Omental fat pad (tissue), 4 donors: ENCODE data around the gene TRMO. TPM values are rescaled to one million over a fixed set of nuclear protein-coding genes. Genes with fewer than 3 reads are reported as not detected.
A peak's percentile ranks its signal among the peaks of the same experiment; 100 is the strongest.

Experiments
- ATAC-seq: fragments of 150-250 bp; one replicate; pipeline ENCODE4 v1.9.1; 2016; ENCODE audit warnings: mild to moderate bottlenecking, moderate library complexity; ENCODE audit not compliant: low FRiP score
- DNase-seq: peaks from one replicate; pipeline ENCODE4 v3.0.0-alpha.2; 2019; ENCODE audit warnings: low spot score
- total RNA-seq, 4 donors: library from RNA; depleted of rRNA; stranded (reverse); fragments of >200 nt; gene quantifications; one replicate each; pipeline ENCODE4 v1.1.0, GENCODE V29; 2016
- TF ChIP-seq, protein P1 (sequence below), 3 donors: fragments of 450-650 bp; IDR thresholded peaks; one replicate each; pipeline ENCODE4 v1.5.1; 2016 to 2017; ENCODE audit warnings: antibody characterized with exemption in 3 of 3, mild to moderate bottlenecking in 3 of 3, moderate library complexity in 2 of 3

TRMO gene
- total RNA-seq, 4 donors from 2014 or later: 22.3 to 31.2 (median 24.3) TPM

DNA sequence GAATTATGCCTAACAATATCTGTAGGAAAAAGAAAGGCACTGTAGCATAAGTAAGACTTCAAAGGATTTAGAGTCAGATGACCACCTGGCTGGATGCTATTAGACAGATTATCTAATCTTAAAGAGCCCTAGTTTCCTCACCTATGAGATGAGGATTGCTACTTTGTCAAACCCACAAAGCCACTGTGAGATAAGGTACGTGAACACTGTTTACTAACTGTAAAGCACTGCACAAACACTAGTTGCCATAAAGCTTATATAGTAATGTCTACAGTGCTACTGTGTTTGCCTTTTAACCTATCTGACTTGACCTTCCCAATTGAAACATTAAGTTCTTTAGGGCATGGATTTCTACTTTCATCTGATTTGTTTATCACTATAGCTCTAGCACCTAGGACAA lies 10.3 kb downstream of the TRMO start:
- no peak for DNase-seq
- TF ChIP-seq, protein P1, sequence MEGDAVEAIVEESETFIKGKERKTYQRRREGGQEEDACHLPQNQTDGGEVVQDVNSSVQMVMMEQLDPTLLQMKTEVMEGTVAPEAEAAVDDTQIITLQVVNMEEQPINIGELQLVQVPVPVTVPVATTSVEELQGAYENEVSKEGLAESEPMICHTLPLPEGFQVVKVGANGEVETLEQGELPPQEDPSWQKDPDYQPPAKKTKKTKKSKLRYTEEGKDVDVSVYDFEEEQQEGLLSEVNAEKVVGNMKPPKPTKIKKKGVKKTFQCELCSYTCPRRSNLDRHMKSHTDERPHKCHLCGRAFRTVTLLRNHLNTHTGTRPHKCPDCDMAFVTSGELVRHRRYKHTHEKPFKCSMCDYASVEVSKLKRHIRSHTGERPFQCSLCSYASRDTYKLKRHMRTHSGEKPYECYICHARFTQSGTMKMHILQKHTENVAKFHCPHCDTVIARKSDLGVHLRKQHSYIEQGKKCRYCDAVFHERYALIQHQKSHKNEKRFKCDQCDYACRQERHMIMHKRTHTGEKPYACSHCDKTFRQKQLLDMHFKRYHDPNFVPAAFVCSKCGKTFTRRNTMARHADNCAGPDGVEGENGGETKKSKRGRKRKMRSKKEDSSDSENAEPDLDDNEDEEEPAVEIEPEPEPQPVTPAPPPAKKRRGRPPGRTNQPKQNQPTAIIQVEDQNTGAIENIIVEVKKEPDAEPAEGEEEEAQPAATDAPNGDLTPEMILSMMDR (IDR thresholded peaks at IDR 0.05): no peak
- ATAC-seq: no peak

DNA sequence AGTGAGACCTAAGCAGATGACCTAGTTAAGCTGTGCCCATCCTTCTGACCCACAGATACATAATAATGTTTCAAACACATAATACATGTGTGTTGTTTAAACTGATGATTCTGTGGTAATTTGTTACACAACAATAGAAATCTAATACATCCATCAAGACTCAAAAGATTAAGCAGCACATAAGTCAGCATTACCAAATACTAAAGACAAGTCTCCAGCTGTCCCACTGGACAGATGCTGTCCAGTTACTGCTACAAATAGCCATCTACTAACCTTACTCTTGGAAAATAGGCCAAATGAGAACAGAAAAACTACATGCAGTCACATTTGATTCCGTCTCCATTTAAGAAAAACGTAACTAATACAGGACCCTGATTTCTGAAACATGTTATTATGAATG lies 10.8 kb downstream of the TRMO start:
- TF ChIP-seq, protein P1 (IDR thresholded peaks at IDR 0.05): no peak
- no peak for DNase-seq
- ATAC-seq: no peak

DNA sequence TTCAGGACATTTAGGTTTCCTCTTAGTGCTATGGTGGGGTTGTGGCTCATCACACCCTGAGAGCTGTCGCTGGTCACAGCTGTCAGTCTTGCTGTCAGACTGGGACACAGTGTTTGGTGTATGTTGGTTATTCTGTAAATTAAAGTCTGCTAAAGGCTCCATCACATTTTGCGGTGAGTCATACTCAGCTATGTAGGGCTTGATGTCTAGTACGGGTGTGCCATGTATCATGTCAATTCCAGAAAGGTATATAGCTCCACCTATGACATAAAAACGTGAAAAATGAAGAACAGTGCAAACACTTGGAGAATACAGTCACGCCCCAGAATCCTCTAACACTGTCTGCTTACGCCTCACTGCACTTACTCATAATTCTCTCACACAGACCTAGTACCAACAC lies 11.9 kb downstream of the TRMO start:
- TF ChIP-seq, protein P1 (IDR thresholded peaks at IDR 0.05): no peak
- no peak for DNase-seq
- ATAC-seq: no peak

DNA sequence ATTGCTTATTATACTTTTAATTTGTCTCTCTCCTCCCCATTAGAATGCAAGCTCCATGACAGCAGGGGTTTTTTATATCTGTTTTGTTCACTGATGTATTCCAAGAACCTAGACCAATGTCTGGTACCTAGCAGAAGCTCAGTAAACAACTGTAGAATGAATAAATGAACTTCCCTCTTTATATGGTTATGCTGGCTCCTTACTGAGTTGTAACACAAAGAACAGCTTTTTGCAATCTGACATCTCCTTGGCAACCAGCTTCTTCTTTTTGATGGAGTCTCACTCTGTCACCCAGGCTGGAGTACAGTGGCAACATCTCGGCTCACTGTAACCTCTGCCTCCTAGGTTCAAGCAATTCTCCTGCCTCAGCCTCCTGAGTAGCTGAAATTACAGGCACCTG lies 13.6 kb downstream of the TRMO start:
- ATAC-seq (no peak), DNase-seq (no peak)
- TF ChIP-seq, protein P1 (IDR thresholded peaks at IDR 0.05): no peak

DNA sequence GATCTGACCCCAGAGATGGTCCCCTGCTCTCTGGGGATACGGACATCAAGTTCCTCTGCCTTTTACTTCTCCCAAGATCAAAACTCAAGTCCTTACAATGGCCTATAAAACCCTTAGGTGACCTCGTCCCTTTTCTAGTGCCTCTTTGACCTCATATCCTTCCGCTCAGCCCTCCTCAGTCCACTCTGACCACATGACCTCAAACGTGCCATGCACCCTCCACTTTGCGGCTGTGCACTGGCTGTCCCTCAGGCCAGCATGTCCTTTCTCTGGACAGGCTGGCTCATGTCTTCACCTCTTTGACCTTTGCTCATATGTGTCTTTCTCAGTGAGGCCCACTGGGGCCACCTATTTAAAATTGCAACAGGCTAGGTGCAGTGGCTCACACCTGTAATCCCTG lies 14.7 kb downstream of the TRMO start:
- DNase-seq: no peak
- ATAC-seq: no peak
- TF ChIP-seq, protein P1 (IDR thresholded peaks at IDR 0.05): no peak

DNA sequence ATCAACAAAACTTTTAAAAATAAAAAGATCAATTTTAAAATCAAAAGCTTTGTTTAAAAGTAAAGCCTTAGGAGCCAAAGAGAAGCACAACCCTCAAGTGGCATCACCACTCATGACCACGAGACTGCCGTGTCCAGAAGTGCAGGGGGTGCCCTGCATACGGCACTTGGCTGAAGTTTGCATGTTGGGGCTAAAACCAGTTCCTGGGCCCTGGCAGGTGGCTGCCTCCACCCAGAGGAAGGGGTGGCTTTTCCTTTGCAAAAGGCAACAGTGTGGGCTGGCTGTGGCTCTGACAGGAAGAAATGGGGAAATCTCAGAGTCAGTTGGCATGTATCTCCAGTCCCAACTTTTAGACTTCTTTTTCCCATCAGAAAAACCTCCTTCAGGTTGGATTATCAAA lies 15.3 kb downstream of the TRMO start:
- TF ChIP-seq, protein P1 (IDR thresholded peaks at IDR 0.05): no peak
- DNase-seq (no peak), ATAC-seq (no peak)

DNA sequence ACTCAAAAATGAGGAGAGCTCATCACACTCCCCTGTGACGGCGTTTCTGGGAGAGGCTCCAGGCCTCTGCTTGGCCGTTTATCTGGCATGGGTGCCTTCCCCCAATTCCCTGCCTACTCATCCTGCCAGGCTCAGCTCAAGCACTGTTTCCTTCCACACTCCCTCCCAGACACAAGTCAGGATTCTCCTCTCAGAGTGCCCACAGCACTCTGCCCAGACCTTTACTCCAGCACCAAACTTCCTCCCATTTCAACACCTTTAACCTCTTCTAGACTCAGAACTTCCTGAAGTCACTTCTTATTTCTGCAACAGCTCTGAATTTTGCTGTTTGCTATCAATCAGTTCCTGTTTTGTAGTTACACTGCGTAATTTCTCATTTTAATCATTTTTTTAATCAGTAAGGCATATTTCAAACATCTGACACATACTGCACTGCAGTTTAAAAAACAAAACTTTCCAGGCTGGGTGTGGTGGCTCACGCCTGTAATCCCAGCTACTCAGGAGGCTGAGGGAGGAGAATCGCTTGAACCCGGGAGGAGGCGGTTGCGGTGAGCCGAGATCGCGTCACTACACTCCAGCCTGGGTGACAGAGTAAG lies 16.0 kb downstream of the TRMO start:
- TF ChIP-seq, protein P1 (IDR thresholded peaks at IDR 0.05): no peak
- no peak for DNase-seq
- peak; percentile 41 for ATAC-seq
